Left lung (tissue), 10 donors: Measurements from ENCODE around the gene SDF2L1. TPM values are rescaled to one million over a fixed set of nuclear protein-coding genes. Genes with fewer than 3 reads are reported as not detected.
"Not testable (repeated sequence)": the region's sequence is repeated elsewhere in the genome, so short reads cannot be mapped to it uniquely, and the experiment has no call there.

Source experiments
- ATAC-seq: fragments of 200-7000 bp; cut with Tn5 transposase; one replicate; pipeline ENCODE4 v1.9.1; 2020; ENCODE audit warnings: moderate library complexity
- DNase-seq, 4 donors: peaks; one replicate each; pipeline ENCODE4 v3.0.0-alpha.2; 2013 to 2020
- H3K27ac ChIP-seq, 2 donors: fragments of 200-600 bp; sonication (generic) in 1 of 2; one replicate each; pipeline versions ENCODE4 v1.5.0 to v1.8.0; 2020 to 2021
- H3K27me3 ChIP-seq, 2 donors: fragments of 200-600 bp; sonication (generic) in 1 of 2; one replicate each; pipeline versions ENCODE4 v1.5.0 to v1.8.0; 2020 to 2021
- H3K36me3 ChIP-seq, 2 donors: fragments of 200-600 bp; sonication (generic) in 1 of 2; one replicate each; pipeline versions ENCODE4 v1.5.0 to v1.8.0; 2020 to 2021
- H3K4me1 ChIP-seq, 2 donors: fragments of 200-600 bp; one replicate each; pipeline ENCODE4 v1.8.0; 2021
- H3K4me3 ChIP-seq, 2 donors: fragments of 200-600 bp; sonication (generic) in 1 of 2; one replicate each; pipeline versions ENCODE4 v1.5.0 to v1.8.0; 2020 to 2021; ENCODE audit warnings: mild to moderate bottlenecking in 1 of 2
- H3K9me3 ChIP-seq, 2 donors: fragments of 200-600 bp; sonication (generic) in 1 of 2; one replicate each; pipeline versions ENCODE4 v1.5.0 to v1.8.0; 2020 to 2021
- CTCF ChIP-seq, 2 donors: fragments of 200-600 bp; sonication (generic) in 1 of 2; IDR thresholded peaks; one replicate each; pipeline versions ENCODE4 v1.5.0 to v1.8.0; 2021; ENCODE audit warnings: antibody characterized with exemption in 2 of 2
- intact Hi-C, 2 donors: fragments of 100-400 bp; cut with DNase I; formaldehyde crosslinking; loops; one replicate each; pipeline versions ENCODE4 v1.11.2 to v1.14.2; 2022
- polyA plus RNA-seq, 6 donors: library from polyadenylated mRNA; unstranded; fragments of 120-200 nt; gene quantifications; one replicate each; pipeline ENCODE4 v1.2.1, GENCODE V29; 2013; ENCODE audit not compliant: insufficient read length in 6 of 6
- total RNA-seq, 2 donors: library from RNA; stranded (reverse); fragmentation: NEBNext Ultra II Directional; extraction: Animal tissue kit (Norgen Biotek cat#: 25700); gene quantifications; one replicate each; pipeline ENCODE4 v1.2.1, GENCODE V29; 2021
- donor health status: DM: no; HTN: yes; CAD: no.
- donor health status: DM: no; HTN: no; CAD: no.

The SDF2L1 gene
- total and polyA plus RNA-seq, 8 donors = 11.9 to 82.1 (median 16.7) TPM

GRCh38 chr22:21674638-21675245, 32.6 kb downstream of the SDF2L1 start:
- H3K4me3 ChIP-seq = no peak overlapping the region
- no peaks in the 10 kb centered on the region for H3K9me3 ChIP-seq
- no peaks in the 10 kb centered on the region for H3K27me3 ChIP-seq
- DNase-seq (no peak), ATAC-seq (no peak)
- H3K4me1 ChIP-seq = no peaks in the 10 kb centered on the region
- H3K36me3 ChIP-seq = peaks cover 0 to 81% of the 10 kb centered on the region in 2 donors
- TF ChIP-seq CTCF (IDR thresholded peaks at IDR 0.05) = no peak
- H3K27ac ChIP-seq = no peak overlapping the region
- intact Hi-C loops = no loop called here

- DNase-seq (no peak), ATAC-seq (no peak)
- Histone ChIP-seq H3K36me3 (peaks cover 0 to 72% of the 10 kb centered on the region in 2 donors), H3K27ac (no peak overlapping the region), H3K4me3 (no peak overlapping the region), H3K27me3 (no peaks in the 10 kb centered on the region), H3K9me3 (no peaks in the 10 kb centered on the region), H3K4me1 (no peaks in the 10 kb centered on the region)
- intact Hi-C loops = no loop called here
- no peak for TF ChIP-seq CTCF (IDR thresholded peaks at IDR 0.05)
Observed at GRCh38 chr22:21677606-21678443, 35.7 kb downstream of the SDF2L1 start.

GRCh38 chr22:21678842-21679241, 36.7 kb downstream of the SDF2L1 start:
- H3K27ac ChIP-seq, intact Hi-C loops, H3K27me3 ChIP-seq, H3K4me1 ChIP-seq, H3K9me3 ChIP-seq, H3K4me3 ChIP-seq, ATAC-seq: not testable (repeated sequence)
- peak in 1 of 4 donors; percentile 4 for DNase-seq
- peaks cover 0 to 72% of the 10 kb centered on the region in 2 donors for H3K36me3 ChIP-seq

GRCh38 chr22:21679383-21679782, 37.3 kb downstream of the SDF2L1 start:
- intact Hi-C loops = no loop called here
- TF ChIP-seq CTCF (IDR thresholded peaks at IDR 0.05) = no peak
- Histone ChIP-seq H3K4me1 (no peaks in the 10 kb centered on the region), H3K4me3 (no peak overlapping the region), H3K27me3 (no peaks in the 10 kb centered on the region), H3K9me3 (no peaks in the 10 kb centered on the region), H3K36me3 (peaks cover 0 to 72% of the 10 kb centered on the region in 2 donors), H3K27ac (no peak overlapping the region)
- no peak for DNase-seq
- no peak for ATAC-seq

- no peak for ATAC-seq
- intact Hi-C loops = no loop called here
- Histone ChIP-seq H3K27ac (no peak overlapping the region), H3K4me1 (no peaks in the 10 kb centered on the region), H3K9me3 (no peaks in the 10 kb centered on the region), H3K36me3 (peaks cover 0 to 72% of the 10 kb centered on the region in 2 donors), H3K4me3 (no peak overlapping the region), H3K27me3 (no peaks in the 10 kb centered on the region)
- no peak for TF ChIP-seq CTCF (IDR thresholded peaks at IDR 0.05)
- DNase-seq = peak in 1 of 4 donors; percentile 62
Observed at GRCh38 chr22:21680830-21681565, 38.9 kb downstream of the SDF2L1 start.
